Mesenteric fat pad (tissue), 1 donor: Measurements from ENCODE around the gene SUMO3. TPM values are rescaled to one million over a fixed set of nuclear protein-coding genes. Genes with fewer than 3 reads are reported as not detected.

Experiments
- DNase-seq: peaks from one replicate; pipeline ENCODE4 v3.0.0-alpha.2; 2020; ENCODE audit warnings: low spot score
- long read RNA-seq: library from polyadenylated mRNA; unstranded; transcript quantifications from one replicate; pipeline ENCODE4 v2.0.0, GENCODE V29; 2020
- total RNA-seq: library from RNA; stranded (reverse); fragmentation: NEBNext Ultra II Directional; extraction: Animal tissue kit (Norgen Biotek cat#: 25700); gene quantifications from one replicate; pipeline ENCODE4 v1.2.1, GENCODE V29; 2021
- donor health status: DM: yes; HTN: yes; CAD: no.

SUMO3 gene
- 82.2 TPM for total RNA-seq
- long read RNA-seq, transcript SUMO3-201 (4 exons, 1,807 nt): major isoform, 299 of 323 reads
- long read RNA-seq, partial matches to known transcripts: 7 of 323 reads
- long read RNA-seq, other reads (novel, unspliced or antisense): 15 of 323 reads

- peak; percentile 96 for DNase-seq
Measured at GRCh38 chr21:44817914-44818639, at the start of gene SUMO3. TSS of gene SUMO3 (minus strand) at chr21:44818062. CDS start at chr21:44817968, 94 bp downstream.

- DNase-seq: no peak
Measured at GRCh38 chr21:44867464-44867863, 49.6 kb upstream of the SUMO3 start.

DNA sequence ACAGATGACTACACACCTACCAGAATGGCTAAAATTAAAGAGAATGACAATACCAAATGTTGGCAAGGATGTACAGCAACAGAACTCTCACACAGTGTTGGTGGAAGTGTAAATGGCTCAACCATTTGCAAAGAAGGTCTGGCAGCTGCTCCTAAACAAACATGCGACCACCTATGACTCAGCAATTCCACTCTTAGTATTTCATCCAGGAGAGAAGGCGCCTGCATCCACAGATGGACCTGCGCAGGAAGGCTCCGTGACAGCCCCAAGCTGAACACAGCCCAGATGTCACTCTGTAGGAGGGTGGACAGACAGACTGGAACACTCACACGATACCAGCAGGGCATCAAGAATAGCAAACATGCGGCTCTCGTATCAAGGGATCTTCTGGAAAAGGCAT, 48.9 kb upstream of the SUMO3 start:
- no peak for DNase-seq

GRCh38 chr21:44865561-44866280, 47.9 kb upstream of the SUMO3 start:
- no peak for DNase-seq

GRCh38 chr21:44862869-44863685, 45.2 kb upstream of the SUMO3 start:
- DNase-seq: no peak

DNA sequence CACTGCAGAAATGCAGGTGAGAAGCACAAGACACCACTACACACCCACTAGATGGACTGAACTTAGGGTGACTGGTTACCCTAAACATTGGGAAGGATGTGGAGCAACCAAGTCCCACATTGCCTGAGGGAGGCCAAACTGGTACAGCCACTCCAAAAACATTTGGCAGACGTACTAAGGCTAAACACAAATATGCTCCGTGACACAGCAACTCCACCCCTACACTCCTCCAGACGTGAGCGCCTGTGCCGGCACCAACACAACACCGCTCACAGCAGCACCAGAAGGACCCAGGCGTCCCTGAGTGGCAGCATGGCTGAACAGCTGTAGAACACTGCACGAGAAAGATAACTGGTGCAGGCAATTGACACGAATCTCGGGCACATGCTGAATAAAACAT, 40.9 kb upstream of the SUMO3 start:
- DNase-seq: no peak

DNA sequence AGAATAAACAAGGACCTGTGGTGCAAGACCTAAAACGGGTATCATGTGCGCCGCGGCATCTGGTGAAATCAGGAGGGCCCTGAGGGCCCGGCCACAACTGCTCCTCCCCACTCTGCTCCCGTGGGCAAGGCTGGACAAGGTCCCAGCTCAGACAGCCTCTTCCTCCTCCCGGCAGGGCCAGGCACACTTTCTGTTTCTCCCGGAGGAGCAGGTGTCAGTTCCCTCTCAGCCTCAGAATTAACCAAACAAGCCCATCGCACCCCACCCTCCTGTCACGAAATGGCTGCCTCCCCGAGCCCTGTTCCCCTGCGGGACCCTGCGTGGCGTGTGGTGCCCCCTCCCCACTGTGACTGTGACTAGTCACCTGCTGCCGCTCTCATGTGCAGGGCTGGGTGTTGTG, 40.4 kb upstream of the SUMO3 start:
- DNase-seq: no peak

DNA sequence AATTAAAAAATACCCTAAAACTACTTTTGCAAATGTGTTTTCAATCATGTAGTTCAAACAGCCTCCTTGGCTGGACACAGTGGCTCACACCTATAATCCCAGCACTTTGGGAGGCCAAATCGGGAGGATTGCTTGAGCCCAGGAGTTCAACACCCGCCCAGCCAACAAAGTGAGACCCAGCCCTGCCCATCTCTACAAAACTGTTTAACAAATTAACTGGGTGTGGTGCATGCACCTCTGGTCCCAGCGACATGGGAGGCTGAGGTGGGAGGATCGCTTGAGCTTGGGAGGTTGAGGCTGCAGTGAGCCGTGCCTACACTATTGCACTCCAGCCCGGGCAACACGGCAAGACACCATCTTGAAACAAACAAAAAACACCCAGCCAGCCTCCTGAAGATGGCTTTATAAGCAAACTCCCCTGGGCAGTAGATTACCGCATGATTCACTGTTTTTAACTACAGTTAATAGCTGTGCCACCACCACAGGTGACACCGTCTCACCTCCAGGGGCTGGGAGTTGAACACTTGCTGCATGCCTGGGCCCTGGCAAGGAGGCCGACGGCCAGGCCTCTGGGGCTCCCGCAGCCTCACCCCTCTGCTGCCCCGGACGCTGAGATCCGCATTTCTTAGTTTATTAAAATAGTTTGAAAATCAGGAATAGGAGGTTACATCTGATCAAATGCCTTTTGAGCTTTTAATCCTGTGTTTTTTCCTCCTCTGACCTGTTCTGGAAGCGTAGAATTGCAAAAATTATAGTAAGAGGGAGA, 39.4 kb upstream of the SUMO3 start:
- no peak for DNase-seq

DNA sequence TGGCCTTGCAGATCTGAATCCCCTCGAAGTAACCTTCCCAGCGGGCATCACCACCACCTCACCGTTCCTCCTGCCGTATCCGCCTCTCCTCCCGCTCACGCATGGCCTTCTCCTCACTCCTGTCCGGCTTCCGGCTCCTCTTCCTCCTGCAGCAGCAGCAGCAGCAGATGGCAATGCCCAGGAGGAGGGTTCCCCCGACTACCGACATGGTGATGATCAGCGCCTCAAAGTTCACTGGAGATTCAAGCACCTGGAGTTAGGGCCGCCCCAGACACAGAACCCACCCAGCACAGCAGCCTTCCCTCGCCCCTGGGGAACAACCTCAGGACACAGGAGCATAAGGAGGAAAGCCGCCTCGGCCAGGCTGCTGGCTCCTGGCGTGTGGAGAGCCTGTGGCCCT, 38.3 kb upstream of the SUMO3 start:
- DNase-seq: no peak

GRCh38 chr21:44855572-44855971, 37.7 kb upstream of the SUMO3 start:
- no peak for DNase-seq

- DNase-seq: no peak
Measured at GRCh38 chr21:44854664-44855446, 37.0 kb upstream of the SUMO3 start.

DNA sequence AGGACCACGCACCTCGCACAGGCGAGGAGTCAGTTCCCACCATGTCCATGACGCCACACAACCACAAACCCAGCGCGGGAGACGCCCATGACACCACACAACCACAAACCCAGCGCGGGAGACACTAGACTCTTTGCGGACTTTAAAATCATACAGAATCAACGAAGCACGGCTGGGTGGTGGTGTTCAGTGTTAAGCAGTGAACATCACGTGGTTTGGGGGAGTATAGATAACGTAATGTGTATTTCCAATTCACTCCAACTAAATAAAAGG, 36.5 kb upstream of the SUMO3 start:
- no peak for DNase-seq

DNA sequence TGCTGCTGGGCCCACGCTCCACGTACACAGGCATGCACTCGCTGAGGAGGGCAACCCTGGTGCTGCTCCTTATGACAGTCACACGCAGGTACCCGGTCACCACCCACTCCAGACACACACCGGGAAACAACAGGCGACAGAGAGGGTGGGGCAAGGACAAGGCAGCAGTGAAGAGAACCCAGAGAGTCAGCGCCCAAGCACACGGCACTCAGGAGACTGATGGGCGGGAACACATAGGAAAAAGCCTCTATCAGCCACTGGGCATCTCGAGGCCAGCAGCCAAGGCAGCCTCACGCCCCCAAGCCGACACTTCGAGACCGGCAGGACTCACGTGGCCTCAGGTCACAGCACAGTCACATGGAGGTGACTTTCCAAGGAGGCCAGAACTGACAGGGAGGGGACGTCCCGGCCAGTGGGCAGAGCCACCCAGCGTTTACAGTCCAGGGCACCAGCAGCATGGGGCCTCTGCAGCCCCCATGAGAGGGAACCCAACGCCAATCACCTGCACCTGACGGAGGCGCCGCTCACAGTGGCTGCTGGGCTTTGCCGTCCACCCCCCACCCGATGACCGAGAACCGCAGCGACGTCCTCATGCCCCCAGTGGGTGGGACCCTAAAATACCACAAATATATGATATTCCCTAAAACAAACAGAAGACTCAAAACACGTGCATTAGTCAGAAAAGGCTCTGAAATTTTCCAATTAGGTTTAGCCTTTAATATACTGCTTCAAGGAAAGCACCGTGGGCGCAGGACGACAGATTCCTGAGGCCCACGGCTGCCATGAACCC, 35.9 kb upstream of the SUMO3 start:
- DNase-seq: no peak

DNA sequence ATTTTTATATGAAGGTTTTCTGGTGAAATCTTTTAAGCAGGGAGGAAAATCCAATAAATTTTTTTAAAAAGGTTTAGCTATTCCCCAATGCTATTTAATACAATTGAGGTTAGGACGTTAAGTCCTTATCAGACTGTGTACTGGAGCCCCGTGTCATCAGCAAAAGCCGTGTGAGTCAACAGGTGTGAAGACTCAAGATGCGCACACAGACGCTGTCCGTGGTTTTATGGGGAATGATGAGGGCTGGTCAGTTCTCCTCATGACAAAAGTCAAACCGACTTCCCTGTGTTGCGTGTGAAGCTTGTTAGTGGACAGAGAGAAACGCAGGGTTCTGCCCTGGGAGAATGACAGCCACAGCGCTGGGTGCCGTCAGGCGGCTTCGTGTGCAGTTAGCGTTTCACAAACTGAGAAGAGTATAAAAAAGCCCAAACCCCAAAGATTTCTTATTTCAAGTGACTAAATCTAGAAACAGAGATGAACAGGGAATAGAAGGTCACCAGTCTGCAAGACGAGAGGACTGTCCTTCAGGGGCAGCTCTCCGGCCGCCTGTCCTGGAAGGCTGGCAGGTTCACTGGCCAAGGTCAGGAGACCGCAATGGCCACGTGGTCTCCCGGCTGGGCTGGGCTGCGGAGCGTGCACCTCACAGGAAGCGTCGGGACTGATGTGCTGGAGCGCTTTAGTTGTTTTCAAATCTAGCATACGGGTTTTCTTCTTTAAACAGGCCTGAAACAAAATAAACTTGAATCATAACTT, 33.2 kb upstream of the SUMO3 start:
- DNase-seq: no peak

DNA sequence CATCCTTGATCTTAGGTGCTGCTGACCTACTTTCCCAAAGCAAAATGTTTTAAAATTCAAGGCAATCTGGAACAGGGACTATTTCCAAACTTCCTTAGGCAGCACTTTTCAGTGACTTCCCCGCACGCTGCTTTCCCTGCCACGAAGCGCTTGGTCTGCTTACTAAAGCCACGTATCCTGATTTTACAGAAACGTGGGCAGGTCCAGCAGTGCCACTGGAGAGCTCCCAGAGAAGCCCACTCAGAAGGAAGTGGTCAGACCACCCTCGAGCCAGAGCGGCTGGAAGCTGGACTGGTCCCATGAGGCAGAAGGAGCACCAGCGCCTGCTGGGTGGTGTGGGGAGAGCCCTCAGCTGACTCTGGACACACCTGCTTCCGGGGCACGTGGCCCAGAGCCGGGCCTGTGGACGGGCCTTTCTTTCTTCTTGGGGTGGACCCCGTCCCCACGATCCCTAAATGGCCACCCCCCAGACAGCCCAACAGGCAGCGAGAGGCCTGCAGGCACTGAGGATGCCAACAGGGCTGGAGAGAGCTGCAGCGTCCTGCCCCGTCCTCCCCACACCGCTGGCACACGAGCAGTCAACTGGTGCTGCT, 32.4 kb upstream of the SUMO3 start:
- DNase-seq: no peak

GRCh38 chr21:44849616-44850130, 31.8 kb upstream of the SUMO3 start:
- no peak for DNase-seq

DNA sequence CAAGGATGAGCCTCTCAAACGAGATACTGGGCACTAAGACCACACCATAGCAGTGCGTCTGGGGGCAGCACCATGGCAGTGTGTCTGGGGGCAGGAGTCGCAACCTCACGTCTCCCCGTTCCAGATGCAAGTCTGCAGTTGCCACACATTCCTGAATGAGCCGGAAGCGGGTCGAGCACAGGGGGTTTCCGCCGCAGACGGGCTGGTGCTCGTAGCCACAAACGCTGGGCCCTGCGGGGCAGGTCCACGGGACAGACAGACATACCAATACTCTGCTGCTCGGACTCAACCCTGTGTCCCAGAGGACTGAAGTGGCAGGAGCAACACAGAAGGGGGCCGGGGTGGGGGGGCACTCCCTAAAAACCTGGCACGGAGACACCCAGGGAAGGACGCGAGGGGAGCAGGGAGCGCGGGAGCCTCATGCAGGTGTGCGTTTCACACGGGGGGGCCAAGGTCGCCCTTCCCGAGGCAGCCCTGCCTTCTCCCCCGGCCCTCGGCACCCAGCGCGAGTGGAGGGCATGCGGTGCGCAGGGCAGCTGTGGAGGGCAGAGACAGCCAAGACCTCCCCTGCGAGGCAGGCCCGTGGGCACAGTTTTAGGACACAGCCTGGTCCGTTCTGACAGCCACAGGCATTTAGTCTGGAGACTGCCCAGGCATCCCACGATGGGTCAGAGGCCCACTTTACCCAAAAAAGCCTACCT, 31.1 kb upstream of the SUMO3 start:
- DNase-seq: no peak
